Activated T-cell treated with anti-CD3 and anti-CD28 coated beads for 4 hours (primary cell): Measurements from ENCODE around the gene AWAT2.

Experiments
- DNase-seq: peaks from one replicate; pipeline ENCODE4 v3.0.0-alpha.2; 2020

Gene AWAT2

GRCh38 chrX:69995362-69996112 lies 54.2 kb downstream of the AWAT2 start:
- DNase-seq = no peak

GRCh38 chrX:69993494-69993893 lies 56.2 kb downstream of the AWAT2 start:
- no peak for DNase-seq

GRCh38 chrX:69991685-69992084 lies 58.1 kb downstream of the AWAT2 start:
- no peak for DNase-seq
